GM19372 (cell line): Measurements from ENCODE around the gene MNAT1.

ENCODE experiments used
- ATAC-seq: cut with Tn5 transposase; IDR thresholded peaks from one replicate; pipeline ENCODE4 v1.9.1; 2021; ENCODE audit warnings: mild to moderate bottlenecking, low read depth, moderate library complexity; ENCODE audit not compliant: unreplicated experiment

Gene MNAT1

DNA sequence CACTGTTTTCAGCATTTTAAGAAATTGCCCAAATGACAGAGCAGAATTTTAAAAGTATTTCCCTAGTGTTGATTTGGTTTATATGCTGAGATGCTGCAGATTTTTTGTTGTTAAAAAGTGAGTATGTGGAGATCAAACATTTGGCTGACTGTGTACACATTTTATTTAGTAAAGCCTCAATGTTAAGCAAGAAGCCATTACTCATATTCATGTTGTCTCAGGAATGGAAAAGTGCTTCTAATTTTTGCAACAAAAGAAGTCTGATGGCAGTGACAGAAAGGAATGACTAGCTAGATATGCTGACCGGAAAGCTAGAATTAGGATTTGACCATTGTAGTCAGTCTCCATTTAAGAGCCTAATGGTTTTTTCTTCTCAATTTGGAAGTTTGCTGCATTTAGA lies 269.0 kb downstream of the MNAT1 start:
- ATAC-seq = no peak

DNA sequence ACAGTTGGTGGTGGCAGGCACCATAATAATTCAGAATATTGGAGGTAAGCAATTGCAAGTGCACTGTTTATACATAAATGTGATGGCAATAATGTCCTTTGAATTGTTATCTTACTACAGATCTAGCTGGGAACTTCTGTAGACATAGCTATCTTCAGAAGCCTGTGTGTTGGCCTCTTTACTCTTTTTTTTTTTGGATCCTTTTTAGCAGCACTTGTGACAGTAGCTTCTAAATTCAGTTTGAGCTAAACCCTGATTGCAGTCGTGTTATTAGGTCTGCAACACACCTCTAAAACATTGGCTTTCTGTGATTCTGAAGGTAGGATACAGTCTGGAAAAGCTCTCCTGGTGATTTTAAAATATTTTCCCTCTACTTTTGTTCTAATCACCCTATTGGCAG lies 285.0 kb downstream of the MNAT1 start:
- ATAC-seq = no peak
